ENCODE data around the gene KCNK18.
"Not testable (repeated sequence)": the region's sequence is repeated elsewhere in the genome, so short reads cannot be mapped to it uniquely, and the experiment has no call there.

KCNK18 gene

DNA sequence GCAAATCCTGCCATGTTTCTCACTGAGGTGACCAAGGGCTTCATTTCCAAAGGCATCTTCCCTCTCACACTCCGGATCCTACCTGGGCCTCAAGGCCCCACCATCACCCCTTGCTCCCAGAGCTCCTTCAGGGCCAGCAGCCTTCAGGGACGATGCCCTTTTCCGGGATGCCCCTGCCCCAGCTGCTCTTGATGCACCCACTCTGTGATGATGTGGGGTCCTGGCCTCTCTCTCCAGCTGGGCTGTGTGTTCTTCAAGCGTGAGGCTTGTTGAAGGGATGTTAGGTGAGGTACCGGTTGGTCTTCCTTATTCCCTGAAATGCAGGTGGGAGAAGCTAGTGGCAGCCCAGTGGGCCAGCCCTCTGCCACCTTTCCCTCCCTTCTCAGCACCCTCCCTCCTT is 25.3 kb downstream of the KCNK18 start:
- DNase-seq (ENCODE audit: low spot score): no peak

DNA sequence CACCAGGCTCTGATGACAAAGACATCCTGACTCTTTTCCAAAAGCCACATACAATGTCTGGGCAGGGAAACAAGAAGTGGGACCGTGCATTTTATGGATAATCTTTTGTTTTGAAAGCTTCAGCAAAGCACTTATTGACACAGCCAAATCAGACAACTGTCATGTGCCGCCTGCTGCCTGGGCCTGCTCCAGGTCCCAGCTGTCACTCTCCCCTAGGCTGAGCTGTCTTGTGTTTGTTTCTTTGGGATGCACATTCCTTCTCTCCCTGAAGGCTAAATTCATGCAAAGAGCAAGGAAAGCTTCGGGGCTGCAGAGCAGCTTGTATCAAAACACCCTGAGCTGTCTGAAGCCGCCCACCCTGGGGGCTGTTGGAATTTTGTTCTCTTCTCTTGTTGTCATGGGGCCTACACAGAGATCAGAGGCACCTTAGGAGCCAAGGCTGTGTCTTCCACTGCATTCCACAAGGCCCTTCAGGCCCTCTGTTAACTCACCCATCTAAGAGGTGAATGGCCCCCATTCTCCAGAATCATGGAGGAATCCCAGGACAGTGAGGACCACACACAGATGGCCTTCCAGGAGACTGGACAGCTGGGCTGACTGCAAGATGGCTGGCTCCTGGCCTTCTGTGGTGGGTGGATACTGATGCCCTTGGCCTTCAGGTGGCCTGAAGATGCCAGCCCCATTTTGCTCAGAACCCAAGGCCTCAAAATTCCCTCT is 25.8 kb downstream of the KCNK18 start:
- DNase-seq (ENCODE audit: low spot score): no peak

- no peak for DNase-seq (ENCODE audit: low spot score)
Measured at GRCh38 chr10:117223693-117224430, 26.6 kb downstream of the KCNK18 start.

DNA sequence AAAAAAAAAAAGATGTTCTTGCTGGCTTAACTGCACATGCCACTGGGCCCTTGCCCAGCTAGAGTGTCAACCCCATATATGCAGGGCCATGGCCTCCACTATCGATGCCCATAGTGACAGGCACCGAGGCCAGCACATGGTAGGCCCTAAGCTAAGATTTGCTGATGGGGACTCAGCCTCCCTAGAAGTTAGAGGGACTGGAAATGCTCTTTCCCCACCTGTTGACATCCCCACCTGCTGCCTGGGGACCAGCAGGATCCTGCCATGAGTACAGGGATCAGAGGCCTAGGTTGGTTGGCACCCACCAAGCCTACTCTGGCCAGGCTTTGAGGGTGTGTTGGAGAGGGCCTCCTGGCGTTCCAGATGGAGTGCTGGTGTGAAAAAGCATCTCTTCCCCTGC is 27.6 kb downstream of the KCNK18 start:
- DNase-seq (ENCODE audit: low spot score): no peak

GRCh38 chr10:117226813-117227451 is 29.6 kb downstream of the KCNK18 start:
- no peak for DNase-seq (ENCODE audit: low spot score)

DNA sequence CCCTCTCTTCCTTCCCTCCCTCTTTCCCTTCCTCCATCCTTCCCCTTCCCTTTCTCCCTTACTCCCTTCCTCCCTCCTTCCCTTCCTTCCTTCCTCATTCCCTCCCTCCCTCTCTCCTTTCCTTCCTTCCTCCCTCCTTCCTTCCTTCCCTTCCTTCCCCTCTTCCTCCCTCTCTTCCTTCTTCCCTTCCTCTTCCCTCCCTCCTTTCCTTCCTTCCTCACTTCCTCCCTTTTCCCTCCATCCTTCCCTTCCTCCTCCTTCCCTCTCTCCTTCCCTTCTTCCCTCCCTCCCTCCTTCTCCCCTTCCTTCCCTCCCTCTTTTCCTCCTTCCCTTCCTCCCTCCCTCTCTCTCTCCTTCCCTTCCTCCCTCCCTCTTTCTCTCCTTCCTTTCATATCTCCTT is 30.9 kb downstream of the KCNK18 start:
- no peak for DNase-seq (ENCODE audit: low spot score)

DNA sequence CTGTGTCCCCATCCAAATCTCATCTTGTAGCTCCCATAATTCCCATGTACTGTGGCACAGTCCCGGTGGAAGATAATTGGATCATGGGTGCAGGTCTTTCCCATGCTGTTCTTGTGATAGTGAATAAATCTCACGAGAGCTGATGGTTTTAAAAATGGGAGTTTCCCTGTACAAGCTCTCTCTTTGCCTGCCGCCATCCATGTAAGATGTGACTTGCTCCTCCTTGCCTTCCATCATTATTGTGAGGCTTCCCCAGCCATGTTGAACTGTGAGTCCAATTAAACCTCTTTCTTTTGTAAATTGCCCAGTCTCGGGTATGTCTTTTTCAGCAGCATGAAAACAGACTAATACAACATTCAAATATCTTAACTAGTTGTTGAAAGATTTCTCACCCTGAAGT is 32.8 kb downstream of the KCNK18 start:
- not testable (repeated sequence) for DNase-seq (ENCODE audit: low spot score)

DNA sequence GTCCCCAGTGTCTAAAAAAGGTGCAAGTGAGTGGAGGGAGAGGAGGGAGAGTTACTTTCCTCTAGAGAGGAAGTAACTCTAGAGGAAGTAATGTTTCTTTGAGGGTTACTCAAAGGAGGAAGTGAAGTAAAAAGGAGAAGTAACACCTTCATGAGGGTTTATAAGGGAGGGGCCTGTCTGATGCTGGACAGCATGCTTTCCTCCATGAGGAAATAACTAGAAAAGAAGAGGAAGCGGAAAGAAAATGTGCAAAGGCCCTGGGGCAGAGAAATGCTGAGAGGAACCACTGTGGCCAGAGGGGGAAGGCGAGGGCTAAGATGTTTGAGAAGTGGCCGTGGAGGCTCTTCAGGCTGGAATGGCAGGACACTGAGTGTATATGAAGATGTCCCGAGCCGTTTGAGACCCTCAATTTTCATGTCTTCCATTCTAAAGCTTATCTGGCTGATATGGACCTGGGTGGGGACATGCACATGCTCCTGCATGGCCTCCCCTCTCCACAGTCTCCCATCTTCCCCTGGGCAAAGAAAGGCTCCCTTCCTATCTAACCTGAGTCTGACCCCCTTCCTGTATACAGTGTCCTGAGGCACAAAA is 40.2 kb downstream of the KCNK18 start:
- DNase-seq (ENCODE audit: low spot score): no peak

- no peak for DNase-seq (ENCODE audit: low spot score)
Measured at GRCh38 chr10:117239051-117239450, 41.8 kb downstream of the KCNK18 start.

GRCh38 chr10:117239721-117240620 is 42.7 kb downstream of the KCNK18 start:
- DNase-seq (ENCODE audit: low spot score): no peak

GRCh38 chr10:117240621-117241529 is 43.6 kb downstream of the KCNK18 start, which contains the start of gene SLC18A2:
SLC18A2 (plus strand) TSS chr10:117241114; CDS start chr10:117241694, 580 bp downstream.
- DNase-seq (ENCODE audit: low spot score): no peak

DNA sequence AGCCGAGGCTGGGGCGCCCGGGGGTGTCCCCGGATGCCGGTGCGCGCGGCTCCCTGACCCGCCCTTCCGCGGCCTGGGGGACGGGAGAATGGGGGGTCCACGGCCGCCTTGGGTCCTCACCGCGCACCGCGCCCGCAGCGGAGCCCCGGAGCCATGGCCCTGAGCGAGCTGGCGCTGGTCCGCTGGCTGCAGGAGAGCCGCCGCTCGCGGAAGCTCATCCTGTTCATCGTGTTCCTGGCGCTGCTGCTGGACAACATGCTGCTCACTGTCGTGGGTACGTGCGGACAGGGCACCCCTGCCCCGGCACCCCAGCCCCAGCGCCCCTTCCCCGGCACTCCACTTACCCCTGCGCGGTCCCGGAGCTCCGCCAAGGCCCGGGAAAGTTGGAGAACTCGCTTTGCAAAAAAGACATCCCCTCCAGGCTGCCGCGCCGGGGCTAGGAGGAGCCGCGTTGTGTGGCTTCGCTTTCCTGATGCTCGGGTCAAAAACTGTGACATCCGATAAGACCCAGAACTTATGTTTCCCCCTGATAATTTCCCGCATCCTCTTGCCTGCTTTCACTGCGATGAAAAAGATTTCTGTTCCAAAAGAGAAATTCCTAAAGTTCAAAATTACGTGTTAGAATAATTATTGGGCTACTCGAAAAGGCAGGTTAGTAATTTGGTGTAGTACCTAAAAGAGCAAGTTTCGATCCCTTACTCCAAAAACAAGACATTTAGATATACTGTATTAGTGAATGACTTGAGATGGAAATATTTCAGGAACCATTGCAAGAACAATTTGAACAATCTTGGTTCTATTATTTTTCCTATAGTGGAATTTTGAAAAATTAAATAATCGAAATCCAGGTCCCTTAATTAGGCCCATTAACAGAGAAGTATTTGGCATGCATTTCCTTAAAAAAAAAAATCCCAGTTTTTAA is 44.5 kb downstream of the KCNK18 start:
- DNase-seq (ENCODE audit: low spot score): no peak

DNA sequence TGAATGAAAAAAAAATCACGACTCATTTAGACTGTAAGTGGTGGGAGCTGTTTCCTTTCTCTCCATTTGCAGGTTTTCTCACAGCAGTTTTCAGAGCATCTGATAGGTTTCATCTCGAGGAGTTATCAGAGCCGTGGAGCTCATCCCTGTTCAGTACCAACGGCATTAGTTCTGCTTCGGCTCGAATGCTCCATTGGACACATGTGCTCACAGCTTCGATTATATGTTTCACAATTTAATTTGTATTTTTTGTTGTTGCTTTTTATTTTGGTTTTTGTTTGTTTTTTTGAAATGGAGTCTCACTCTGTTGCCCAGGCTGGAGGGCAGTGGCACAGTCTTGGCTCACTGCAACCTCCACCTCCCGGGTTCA is 45.2 kb downstream of the KCNK18 start:
- no peak for DNase-seq (ENCODE audit: low spot score)

DNA sequence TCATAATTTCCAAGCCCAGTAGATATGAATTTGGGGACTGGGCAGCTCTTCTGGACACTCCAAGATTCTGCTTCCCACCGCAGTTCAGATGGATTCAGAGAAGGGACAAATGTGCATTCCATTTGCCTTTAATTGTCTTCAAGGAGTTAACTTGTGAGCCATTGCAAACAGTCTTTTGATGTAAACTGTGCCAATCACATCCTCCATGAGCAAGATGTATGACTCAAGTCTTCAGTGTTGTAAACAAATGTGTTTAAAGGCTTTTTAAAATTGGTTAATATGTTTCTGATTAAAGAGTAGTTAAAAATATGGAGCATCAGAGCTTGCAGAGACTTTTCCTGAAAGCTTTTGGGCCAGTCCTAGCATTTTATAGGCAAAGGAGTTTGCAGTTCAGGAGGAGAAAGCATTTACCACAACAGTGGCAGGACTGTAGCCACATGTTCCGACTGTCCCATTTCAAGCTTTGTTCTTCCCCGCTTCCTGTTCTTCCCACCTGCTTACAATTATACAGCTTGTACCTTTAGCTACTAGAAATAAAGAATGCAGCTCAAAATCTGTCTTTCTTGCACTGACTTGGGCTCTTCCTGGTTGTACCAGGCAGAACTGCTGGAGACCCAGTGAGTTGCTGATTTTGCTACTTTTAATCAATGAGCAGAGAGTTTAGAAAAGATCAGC is 49.8 kb downstream of the KCNK18 start:
- DNase-seq (ENCODE audit: low spot score): no peak

DNA sequence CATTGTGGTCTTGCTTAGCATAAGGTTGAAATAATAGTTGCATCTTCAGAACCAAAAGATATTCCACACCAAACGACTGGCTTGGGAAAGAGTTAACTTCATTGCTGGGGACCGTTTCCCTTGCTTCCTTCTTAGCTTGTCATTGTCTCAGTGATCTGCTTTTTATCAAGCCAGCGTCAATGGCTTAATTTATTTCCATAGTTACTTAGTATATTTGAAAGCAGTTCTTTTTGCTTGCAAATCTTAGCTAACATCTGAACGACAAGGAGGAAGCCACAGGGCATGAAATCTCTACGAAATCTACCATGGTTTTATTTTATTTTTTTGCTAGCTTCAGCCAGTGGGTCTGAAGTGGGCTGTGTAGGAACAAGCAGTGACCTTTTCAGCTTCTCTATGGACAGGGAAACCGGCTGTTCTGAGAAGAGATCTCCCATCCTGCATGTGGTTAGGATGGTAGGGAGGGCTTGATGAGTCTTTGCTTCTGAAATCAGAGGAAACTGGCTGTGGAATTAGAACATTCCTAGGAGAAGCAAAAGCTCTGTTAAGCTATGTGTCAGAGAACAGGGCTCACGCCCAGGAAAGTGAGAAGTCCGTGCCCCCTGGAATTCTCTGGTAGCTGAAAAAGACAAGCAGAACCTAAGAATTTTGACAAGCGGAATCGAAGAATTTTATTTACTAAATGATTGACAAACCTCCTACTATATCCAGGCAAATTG is 51.6 kb downstream of the KCNK18 start:
- no peak for DNase-seq (ENCODE audit: low spot score)

DNA sequence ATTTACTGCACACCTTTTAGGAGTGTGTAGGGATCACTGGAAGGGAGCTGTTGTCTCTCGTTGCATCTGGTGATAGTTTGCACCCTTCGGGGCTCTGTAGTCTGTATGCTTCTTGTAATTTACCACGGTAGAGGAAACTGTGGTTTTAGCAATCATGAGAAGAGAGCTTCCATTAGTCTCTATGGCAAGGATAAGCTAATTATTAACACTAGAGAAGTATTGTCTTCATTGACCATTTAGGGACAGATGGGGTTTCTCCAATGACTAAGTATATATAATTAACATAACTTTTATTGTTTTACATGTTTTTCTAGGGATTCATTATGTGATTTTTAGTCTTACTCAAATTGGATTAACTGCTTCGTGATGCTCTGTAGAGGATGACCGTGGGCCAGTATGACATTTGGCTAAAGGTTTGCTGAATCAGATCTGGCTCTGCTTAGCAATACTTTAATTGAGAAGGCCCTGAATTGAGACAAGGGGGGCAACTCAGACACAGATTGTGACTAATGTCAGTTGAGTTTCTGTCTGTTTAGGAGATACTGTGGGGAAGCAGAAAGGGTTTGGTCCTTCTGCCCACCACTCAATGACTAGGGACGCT is 52.3 kb downstream of the KCNK18 start:
- no peak for DNase-seq (ENCODE audit: low spot score)

DNA sequence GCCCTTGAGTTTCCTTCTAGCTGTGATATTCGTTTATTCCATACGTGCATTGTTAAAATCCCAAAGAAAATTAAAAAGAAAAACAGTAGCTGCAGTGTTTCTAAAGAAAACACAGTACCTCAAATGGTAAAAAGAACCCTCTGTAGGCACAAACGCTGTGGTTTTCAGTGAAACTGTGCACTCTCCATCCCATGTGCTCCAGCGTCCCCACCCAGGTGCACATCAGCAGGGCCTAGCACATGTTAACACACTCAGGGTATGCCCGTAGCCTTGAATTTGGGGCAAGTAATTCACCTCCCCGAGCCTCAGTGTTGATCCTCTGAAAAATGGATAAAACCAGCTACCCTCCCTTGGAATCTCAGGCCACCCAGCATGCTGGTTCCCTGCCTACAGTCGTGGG is 53.1 kb downstream of the KCNK18 start:
- no peak for DNase-seq (ENCODE audit: low spot score)

DNA sequence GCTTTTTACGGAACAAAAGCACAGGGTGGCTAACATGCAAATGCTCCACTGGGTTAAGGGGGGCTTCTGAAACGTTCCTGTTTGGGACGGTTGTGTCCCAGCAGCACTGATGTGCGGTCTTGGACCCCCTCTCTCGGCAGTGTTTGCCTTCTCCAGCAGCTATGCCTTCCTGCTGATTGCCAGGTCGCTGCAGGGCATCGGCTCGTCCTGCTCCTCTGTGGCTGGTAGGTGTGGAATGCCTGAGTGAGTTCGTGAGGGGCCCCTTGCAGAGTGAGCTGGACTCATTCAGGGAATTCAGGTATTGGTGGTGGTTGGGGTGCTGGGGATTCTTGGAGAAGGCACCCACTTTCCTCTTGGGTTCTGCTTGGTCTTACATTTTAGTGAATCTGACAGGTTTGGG is 56.6 kb downstream of the KCNK18 start:
- no peak for DNase-seq (ENCODE audit: low spot score)

Data from putamen (tissue), 1 donor.